Measurements from ENCODE around the gene CD82. TPM values are rescaled to one million over a fixed set of nuclear protein-coding genes. Genes with fewer than 3 reads are reported as not detected.

CD82 gene
- total and polyA plus RNA-seq, 2 experiments from 2014 or later, result 4.8 to 6.0 TPM

DNA sequence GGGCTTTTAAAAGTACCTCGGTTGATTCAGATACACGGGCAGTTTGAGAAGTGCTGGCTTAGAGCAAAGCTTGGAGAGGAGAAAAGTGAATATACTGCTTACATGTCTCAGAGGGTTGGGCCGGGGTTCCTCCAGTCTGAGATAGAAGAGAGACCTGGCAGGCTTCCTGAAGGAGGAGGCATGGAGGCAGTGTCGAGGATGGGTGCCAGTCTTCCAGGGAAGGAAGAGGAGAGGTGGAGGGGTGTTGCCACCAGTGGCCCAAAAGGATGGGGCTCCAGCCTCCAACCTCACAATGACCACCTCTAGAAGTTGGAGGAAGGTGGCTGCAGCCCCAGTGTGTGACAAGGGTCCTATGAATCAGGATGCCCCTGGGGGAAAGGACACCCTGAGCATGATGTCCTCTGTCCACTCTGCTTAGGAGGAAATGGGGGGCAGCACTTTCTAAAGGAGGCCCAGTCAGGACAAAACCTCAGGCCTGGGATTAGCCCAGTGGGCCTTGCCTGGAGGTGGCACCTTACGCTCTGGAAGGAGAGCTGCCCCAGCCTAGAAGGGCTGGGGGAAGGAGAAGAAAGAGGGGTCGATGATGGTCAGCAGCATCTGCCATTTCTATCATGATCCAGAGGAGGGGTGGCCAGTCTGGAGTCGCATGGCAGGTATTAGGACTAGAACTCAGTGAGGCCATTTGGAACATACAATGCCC, 65.2 kb downstream of the CD82 start:
- Histone ChIP-seq H3F3A (ENCODE audit: insufficient read depth) (no peaks in the 10 kb centered on the region), H3K79me2 (ENCODE audit: insufficient read depth) (no peaks in the 10 kb centered on the region), H3K27me3 (replicated peaks; ENCODE audit: insufficient read depth) (0 out of 2 replicates have a peak, but pooled peaks cover 16% of the 10 kb centered on the region), H3K9me2 (ENCODE audit: insufficient read depth) (no peaks in the 10 kb centered on the region), H3K9ac (no peak overlapping the region), H3K4me1 (ENCODE audit: insufficient read depth) (peaks cover 6% of the 10 kb centered on the region; the same call in 1 of the 2 replicates), H3K4me2 (ENCODE audit: unreplicated experiment) (no peak overlapping the region), H3K36me3 (ENCODE audit: low read depth) (no peaks in the 10 kb centered on the region), H3K9me3 (ENCODE audit: low read depth) (no peaks in the 10 kb centered on the region), H2AFZ (no peak overlapping the region), H4K20me1 (ENCODE audit: insufficient read depth) (no peaks in the 10 kb centered on the region), H3K4me3 (no peak overlapping the region), H3K27ac (no peak overlapping the region)
- in situ Hi-C loops (cut with MboI), result loop anchor here (25.0 kb wide), 1 partner anchor 482 kb away; no protein-coding TSS in a partner anchor
- DNase-seq, result no peak
- no peak for TF ChIP-seq EZH2phosphoT487 (IDR thresholded peaks at IDR 0.05; ENCODE audit: insufficient read depth, low read depth)
- TF ChIP-seq EZH2 (IDR thresholded peaks at IDR 0.05; ENCODE audit: insufficient read depth, poor library complexity, severe bottlenecking), result no peak
- 87 to 93% methylated on average over 7 of the region's 7 CpGs for WGBS, 2 experiments (ENCODE audit: low coverage in 1 of 2, low lambda C conversion rate in 2 of 2, missing lambda C conversion rate in 2 of 2)

DNA sequence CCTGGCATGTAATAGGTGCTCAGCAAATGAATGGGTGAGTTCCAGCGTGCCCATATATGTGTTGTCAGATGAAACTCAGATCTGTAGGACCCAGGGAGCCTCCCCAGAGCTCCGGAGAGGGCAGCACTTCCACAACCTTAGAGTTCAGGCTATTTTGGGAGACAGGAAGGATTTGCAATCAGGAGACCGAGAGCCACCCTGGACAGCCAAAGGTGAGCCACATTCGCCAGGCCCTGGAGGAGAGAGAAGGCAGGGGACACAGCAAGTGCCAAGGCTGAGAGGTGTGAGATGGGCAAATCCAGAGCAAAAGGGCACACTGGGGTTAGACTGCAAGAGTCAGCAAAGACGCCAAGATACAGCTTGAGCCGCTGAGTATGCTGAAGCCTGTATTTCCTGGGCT, 66.4 kb downstream of the CD82 start:
- WGBS, 2 experiments (ENCODE audit: low coverage in 1 of 2, low lambda C conversion rate in 2 of 2, missing lambda C conversion rate in 2 of 2), result 85% methylated on average over 6 of the region's 6 CpGs
- H3K9me3 ChIP-seq (ENCODE audit: low read depth), result no peaks in the 10 kb centered on the region
- H3K4me1 ChIP-seq (ENCODE audit: insufficient read depth), result peaks cover 6% of the 10 kb centered on the region; the same call in 1 of the 2 replicates
- no peak for DNase-seq
- H3K9ac ChIP-seq, result no peak overlapping the region
- TF ChIP-seq EZH2phosphoT487 (IDR thresholded peaks at IDR 0.05; ENCODE audit: insufficient read depth, low read depth), result no peak
- no peak for TF ChIP-seq EZH2 (IDR thresholded peaks at IDR 0.05; ENCODE audit: insufficient read depth, poor library complexity, severe bottlenecking)
- in situ Hi-C loops (cut with MboI), result loop anchor here (25.0 kb wide), 1 partner anchor 480 kb away; no protein-coding TSS in a partner anchor
- H3K27me3 ChIP-seq (replicated peaks; ENCODE audit: insufficient read depth), result 0 out of 2 replicates have a peak, but pooled peaks cover 16% of the 10 kb centered on the region
- H2AFZ ChIP-seq, result no peak overlapping the region
- H4K20me1 ChIP-seq (ENCODE audit: insufficient read depth), result no peaks in the 10 kb centered on the region
- H3K4me3 ChIP-seq, result no peak overlapping the region
- no peaks in the 10 kb centered on the region for H3F3A ChIP-seq (ENCODE audit: insufficient read depth)
- H3K9me2 ChIP-seq (ENCODE audit: insufficient read depth), result no peaks in the 10 kb centered on the region
- no peaks in the 10 kb centered on the region for H3K79me2 ChIP-seq (ENCODE audit: insufficient read depth)
- no peak overlapping the region for H3K4me2 ChIP-seq (ENCODE audit: unreplicated experiment)
- H3K36me3 ChIP-seq (ENCODE audit: low read depth), result no peaks in the 10 kb centered on the region
- H3K27ac ChIP-seq, result no peak overlapping the region

DNA sequence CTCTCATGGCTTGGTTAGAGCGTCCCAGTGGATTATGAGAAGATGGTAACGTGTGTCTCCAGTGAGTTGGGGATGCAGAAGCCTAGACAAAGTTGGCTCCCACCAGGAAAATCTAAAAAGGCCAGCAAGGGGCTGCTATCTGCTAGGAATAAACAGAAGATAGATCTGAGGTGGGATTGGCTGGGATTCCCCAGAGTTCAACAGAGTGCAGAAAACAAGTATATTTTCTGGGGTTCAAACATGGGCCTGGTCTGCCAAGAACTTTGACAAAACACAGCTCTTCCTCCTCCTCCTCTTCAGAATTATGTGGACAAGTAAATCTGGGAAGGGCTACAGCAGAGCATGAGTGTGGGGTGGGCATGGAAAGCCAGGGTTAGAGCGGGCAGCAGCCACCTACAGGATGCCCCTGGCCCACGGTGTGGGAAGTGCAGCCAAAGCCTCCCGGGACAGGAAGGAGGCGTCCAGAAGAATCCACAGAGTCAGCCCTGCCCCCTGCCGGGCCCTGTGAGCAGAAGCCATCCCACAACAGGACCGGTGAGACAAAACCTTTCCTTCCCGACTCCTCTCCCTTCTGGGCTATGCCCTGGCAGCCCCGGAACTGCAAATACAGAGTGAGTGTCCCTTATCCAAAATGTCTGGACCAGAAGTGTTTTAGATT, 67.1 kb downstream of the CD82 start:
- Histone ChIP-seq H3K9me3 (ENCODE audit: low read depth) (no peaks in the 10 kb centered on the region), H3K36me3 (ENCODE audit: low read depth) (no peaks in the 10 kb centered on the region), H4K20me1 (ENCODE audit: insufficient read depth) (no peaks in the 10 kb centered on the region), H3F3A (ENCODE audit: insufficient read depth) (no peaks in the 10 kb centered on the region), H3K4me3 (no peak overlapping the region), H3K79me2 (ENCODE audit: insufficient read depth) (no peaks in the 10 kb centered on the region), H3K4me1 (ENCODE audit: insufficient read depth) (peaks cover 6% of the 10 kb centered on the region; the same call in 1 of the 2 replicates), H3K27me3 (replicated peaks; ENCODE audit: insufficient read depth) (0 out of 2 replicates have a peak, but pooled peaks cover 16% of the 10 kb centered on the region), H3K9ac (no peak overlapping the region), H3K9me2 (ENCODE audit: insufficient read depth) (no peaks in the 10 kb centered on the region), H2AFZ (no peak overlapping the region), H3K27ac (no peak overlapping the region), H3K4me2 (ENCODE audit: unreplicated experiment) (no peak overlapping the region)
- peak; percentile 55 for DNase-seq
- WGBS, 2 experiments (ENCODE audit: low coverage in 1 of 2, low lambda C conversion rate in 2 of 2, missing lambda C conversion rate in 2 of 2), result 49% methylated on average over 10 of the region's 10 CpGs
- TF ChIP-seq EZH2 (IDR thresholded peaks at IDR 0.05; ENCODE audit: insufficient read depth, poor library complexity, severe bottlenecking) (no peak), EZH2phosphoT487 (IDR thresholded peaks at IDR 0.05; ENCODE audit: insufficient read depth, low read depth) (no peak)
- in situ Hi-C loops (cut with MboI), result loop anchor here (25.0 kb wide), 1 partner anchor 480 kb away; no protein-coding TSS in a partner anchor

DNA sequence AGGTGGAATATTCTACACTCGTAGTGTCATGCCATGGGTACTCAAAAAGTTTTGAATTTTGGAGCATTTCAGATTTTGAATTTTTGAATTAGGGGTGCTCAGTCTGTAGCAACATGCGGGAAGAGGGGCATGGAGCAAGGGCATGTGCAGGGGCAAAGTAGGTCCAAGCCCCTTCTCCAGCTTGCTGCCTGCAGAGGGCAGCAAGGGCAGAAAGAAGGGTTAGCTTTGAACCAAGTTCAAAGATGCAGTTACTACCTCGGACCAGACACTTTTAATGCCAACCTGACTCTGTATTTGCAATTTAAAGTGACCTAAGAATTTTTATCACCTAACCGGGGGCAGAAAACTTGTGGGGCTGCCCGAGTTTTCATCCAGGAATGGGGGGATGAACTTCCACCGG, 68.2 kb downstream of the CD82 start:
- Histone ChIP-seq H3K27ac (no peak overlapping the region), H3K9me3 (ENCODE audit: low read depth) (no peaks in the 10 kb centered on the region), H3K9me2 (ENCODE audit: insufficient read depth) (no peaks in the 10 kb centered on the region), H3K36me3 (ENCODE audit: low read depth) (no peaks in the 10 kb centered on the region), H2AFZ (no peak overlapping the region), H3K27me3 (replicated peaks; ENCODE audit: insufficient read depth) (0 out of 2 replicates have a peak, but pooled peaks cover 11% of the 10 kb centered on the region), H3K79me2 (ENCODE audit: insufficient read depth) (no peaks in the 10 kb centered on the region), H3K4me1 (ENCODE audit: insufficient read depth) (peaks cover 6% of the 10 kb centered on the region; the same call in 1 of the 2 replicates), H3K4me2 (ENCODE audit: unreplicated experiment) (no peak overlapping the region), H3K4me3 (no peak overlapping the region), H3K9ac (no peak overlapping the region), H4K20me1 (ENCODE audit: insufficient read depth) (no peaks in the 10 kb centered on the region), H3F3A (ENCODE audit: insufficient read depth) (no peaks in the 10 kb centered on the region)
- DNase-seq, result no peak
- in situ Hi-C loops (cut with MboI), result loop anchor here (25.0 kb wide), 1 partner anchor 479 kb away; no protein-coding TSS in a partner anchor
- no peak for TF ChIP-seq EZH2 (IDR thresholded peaks at IDR 0.05; ENCODE audit: insufficient read depth, poor library complexity, severe bottlenecking)
- TF ChIP-seq EZH2phosphoT487 (IDR thresholded peaks at IDR 0.05; ENCODE audit: insufficient read depth, low read depth), result no peak
- 58 to 66% methylated on average over 6 of the region's 6 CpGs for whole genome bisulfite sequencing, 2 experiments (ENCODE audit: low coverage in 1 of 2, low lambda C conversion rate in 2 of 2, missing lambda C conversion rate in 2 of 2)

Measured in GM23248 (cell line).